ENCODE measurements around the gene RNF19B.
"Not testable (repeated sequence)": the region's sequence is repeated elsewhere in the genome, so short reads cannot be mapped to it uniquely, and the experiment has no call there.

The RNF19B gene

DNA sequence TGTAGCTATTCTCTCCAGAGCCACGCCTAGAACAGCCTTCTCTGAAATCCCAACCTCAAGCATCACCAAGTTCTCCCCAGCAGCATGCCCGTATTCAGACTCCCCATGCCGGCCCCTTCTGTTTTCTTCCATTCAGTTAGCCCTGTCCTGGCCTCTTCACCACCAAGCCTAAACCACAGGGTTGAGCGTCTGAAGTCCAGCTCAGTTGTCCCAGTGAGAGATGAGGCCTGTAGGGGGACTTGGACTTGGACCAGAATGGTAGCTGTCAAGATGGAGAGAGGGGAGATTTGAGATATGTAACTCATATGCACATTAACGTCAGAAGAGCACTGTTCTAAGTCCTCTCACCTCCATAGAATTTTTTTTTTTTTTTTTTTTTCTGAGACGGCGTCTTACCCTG lies 58.0 kb downstream of the RNF19B start:
- H2BK5ac ChIP-seq (ENCODE audit: low read depth, low read length, poor library complexity, severe bottlenecking), result no peak overlapping the region
- no peak overlapping the region for H2AFZ ChIP-seq (ENCODE audit: low read depth, low read length)
- H3K27ac ChIP-seq (ENCODE audit: low read length, poor library complexity, severe bottlenecking), result no peak overlapping the region
- H3K9ac ChIP-seq (ENCODE audit: low read length), result no peak overlapping the region
- H3K4me1 ChIP-seq (ENCODE audit: control insufficient read depth, insufficient read depth, low read depth, low read length), result peaks cover under 1% of the 10 kb centered on the region
- H3K14ac ChIP-seq (ENCODE audit: low read length in 2 of 2), result no peak overlapping the region
- H2BK15ac ChIP-seq (ENCODE audit: low read depth, poor library complexity, severe bottlenecking), result no peak overlapping the region
- no peaks in the 10 kb centered on the region for H3K9me3 ChIP-seq (ENCODE audit: control insufficient read depth, low read length)
- peaks cover 0 to 18% of the 10 kb centered on the region in 2 experiments for H3K27me3 ChIP-seq (ENCODE audit: control insufficient read depth in 1 of 2, insufficient read depth in 1 of 2, low read length in 2 of 2)
- H4K8ac ChIP-seq (ENCODE audit: low read length), result no peak overlapping the region
- H4K91ac ChIP-seq (ENCODE audit: low read length), result no peak overlapping the region
- H2BK120ac ChIP-seq (ENCODE audit: low read depth, low read length), result no peak overlapping the region
- no peaks in the 10 kb centered on the region for H3K79me1 ChIP-seq (replicated peaks; ENCODE audit: low read length, poor library complexity, severe bottlenecking)
- no peak overlapping the region for H2BK12ac ChIP-seq (ENCODE audit: low read length in 2 of 2)
- H3K23ac ChIP-seq (ENCODE audit: low read length in 2 of 2), result no peak overlapping the region
- no peak overlapping the region for H3K4me2 ChIP-seq (ENCODE audit: low read length, poor library complexity, severe bottlenecking)
- no peak overlapping the region for H2AK5ac ChIP-seq (ENCODE audit: low read length, severe bottlenecking)
- WGBS, result 94% methylated on average over 4 of the region's 7 CpGs
- H3K18ac ChIP-seq (ENCODE audit: low read depth in 1 of 2, low read length in 2 of 2), result no peak overlapping the region
- no peak overlapping the region for H3K4me3 ChIP-seq (ENCODE audit: insufficient read depth in 1 of 2, low read depth in 1 of 2, low read length in 2 of 2)
- no peak for DNase-seq
- H3K4ac ChIP-seq (ENCODE audit: low read depth in 1 of 2, low read length in 2 of 2), result no peak overlapping the region
- no peaks in the 10 kb centered on the region for H3K36me3 ChIP-seq (ENCODE audit: control insufficient read depth in 1 of 2, insufficient read depth in 2 of 2, low read depth in 1 of 2, low read length in 2 of 2)

DNA sequence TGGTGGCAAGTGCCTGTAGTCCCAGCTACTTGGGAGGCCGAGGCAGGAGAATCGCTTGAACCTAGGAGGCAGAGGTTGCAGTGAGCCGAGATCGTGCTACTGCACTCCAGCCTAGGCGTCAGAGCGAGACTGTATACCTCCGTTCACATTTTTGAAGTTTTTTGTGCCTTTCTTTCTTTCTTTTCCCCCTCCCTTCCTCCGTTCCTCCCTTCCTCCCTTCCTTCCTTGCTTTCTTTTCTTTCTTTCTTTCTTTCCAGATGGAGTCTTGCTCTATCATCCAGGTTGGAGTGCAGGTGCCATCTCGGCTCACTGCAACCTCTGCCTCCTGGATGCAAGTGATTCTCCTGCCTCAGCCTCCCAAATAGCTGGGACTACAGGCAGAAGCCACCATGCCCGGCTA lies 59.0 kb downstream of the RNF19B start:
- not testable (repeated sequence) for DNase-seq; H3K27ac ChIP-seq (ENCODE audit: low read length, poor library complexity, severe bottlenecking); H3K9me3 ChIP-seq (ENCODE audit: control insufficient read depth, low read length); H3K36me3 ChIP-seq (ENCODE audit: control insufficient read depth in 1 of 2, insufficient read depth in 2 of 2, low read depth in 1 of 2, low read length in 2 of 2); H3K18ac ChIP-seq (ENCODE audit: low read depth in 1 of 2, low read length in 2 of 2); H3K4me2 ChIP-seq (ENCODE audit: low read length, poor library complexity, severe bottlenecking); H2BK15ac ChIP-seq (ENCODE audit: low read depth, poor library complexity, severe bottlenecking); H2AK5ac ChIP-seq (ENCODE audit: low read length, severe bottlenecking); H2BK12ac ChIP-seq (ENCODE audit: low read length in 2 of 2); H2BK120ac ChIP-seq (ENCODE audit: low read depth, low read length); H4K91ac ChIP-seq (ENCODE audit: low read length); H2BK5ac ChIP-seq (ENCODE audit: low read depth, low read length, poor library complexity, severe bottlenecking); H3K9ac ChIP-seq (ENCODE audit: low read length); H3K23ac ChIP-seq (ENCODE audit: low read length in 2 of 2); H3K4me3 ChIP-seq (ENCODE audit: insufficient read depth in 1 of 2, low read depth in 1 of 2, low read length in 2 of 2); H3K14ac ChIP-seq (ENCODE audit: low read length in 2 of 2); H2AFZ ChIP-seq (ENCODE audit: low read depth, low read length); H3K4me1 ChIP-seq (ENCODE audit: control insufficient read depth, insufficient read depth, low read depth, low read length); H3K4ac ChIP-seq (ENCODE audit: low read depth in 1 of 2, low read length in 2 of 2); H3K79me1 ChIP-seq (replicated peaks; ENCODE audit: low read length, poor library complexity, severe bottlenecking); H4K8ac ChIP-seq (ENCODE audit: low read length)
- WGBS, result 83% methylated on average over 10 of the region's 10 CpGs
- peaks cover 0 to 21% of the 10 kb centered on the region in 2 experiments for H3K27me3 ChIP-seq (ENCODE audit: control insufficient read depth in 1 of 2, insufficient read depth in 1 of 2, low read length in 2 of 2)

- no peak overlapping the region for H2AFZ ChIP-seq (ENCODE audit: low read depth, low read length)
Observed at GRCh38 chr1:32904797-32905196, 59.8 kb downstream of the RNF19B start.

DNA sequence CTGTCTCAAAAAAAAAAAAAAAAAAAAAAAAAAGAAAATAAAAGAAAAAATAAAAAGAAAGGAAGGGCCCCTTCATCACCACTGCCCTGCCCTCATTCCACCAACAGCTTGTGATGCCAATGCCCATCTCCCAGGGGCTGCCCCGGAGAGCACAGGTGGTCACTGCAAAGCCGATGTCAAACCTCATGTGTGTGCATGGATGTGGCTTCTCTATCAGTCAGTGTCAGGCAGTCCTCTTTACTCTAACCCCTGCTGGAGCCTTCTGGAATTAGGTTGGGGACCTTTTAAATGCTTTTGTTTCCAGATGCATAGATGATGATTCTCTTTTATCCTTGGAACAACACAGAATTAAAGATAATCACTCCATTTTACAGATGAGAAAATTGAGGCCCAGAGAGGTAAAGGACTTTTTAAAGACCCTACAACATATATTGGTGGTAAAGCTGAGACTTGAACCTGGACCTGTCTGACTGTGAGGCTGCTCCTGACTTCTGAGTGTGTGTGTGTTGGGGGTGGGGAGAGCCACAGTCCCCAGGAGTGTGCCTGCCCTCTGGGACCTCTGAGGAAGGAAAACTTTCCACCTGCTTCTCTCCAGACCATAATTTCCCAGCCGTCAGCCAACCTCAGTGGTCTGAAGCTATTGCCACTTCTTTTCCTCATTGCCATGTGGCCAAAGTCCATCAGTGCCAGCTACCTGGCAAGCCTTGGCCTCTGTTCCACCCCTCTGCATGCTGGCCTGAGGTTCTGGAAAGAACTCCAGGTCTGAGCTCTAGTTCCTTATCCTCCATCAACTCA lies 60.4 kb downstream of the RNF19B start:
- Histone ChIP-seq H4K8ac (ENCODE audit: low read length) (no peak overlapping the region), H3K79me1 (replicated peaks; ENCODE audit: low read length, poor library complexity, severe bottlenecking) (no peaks in the 10 kb centered on the region), H2AFZ (ENCODE audit: low read depth, low read length) (no peak overlapping the region), H3K27ac (ENCODE audit: low read length, poor library complexity, severe bottlenecking) (no peak overlapping the region), H2BK5ac (ENCODE audit: low read depth, low read length, poor library complexity, severe bottlenecking) (no peak overlapping the region), H2BK12ac (ENCODE audit: low read length in 2 of 2) (no peak overlapping the region), H3K23ac (ENCODE audit: low read length in 2 of 2) (no peak overlapping the region), H3K4me2 (ENCODE audit: low read length, poor library complexity, severe bottlenecking) (no peak overlapping the region), H3K4ac (ENCODE audit: low read depth in 1 of 2, low read length in 2 of 2) (no peak overlapping the region), H3K9me3 (ENCODE audit: control insufficient read depth, low read length) (no peaks in the 10 kb centered on the region), H2BK120ac (ENCODE audit: low read depth, low read length) (no peak overlapping the region), H3K9ac (ENCODE audit: low read length) (no peak overlapping the region), H3K14ac (ENCODE audit: low read length in 2 of 2) (no peak overlapping the region), H2AK5ac (ENCODE audit: low read length, severe bottlenecking) (no peak overlapping the region), H2BK15ac (ENCODE audit: low read depth, poor library complexity, severe bottlenecking) (no peak overlapping the region), H3K36me3 (ENCODE audit: control insufficient read depth in 1 of 2, insufficient read depth in 2 of 2, low read depth in 1 of 2, low read length in 2 of 2) (no peaks in the 10 kb centered on the region), H3K4me1 (ENCODE audit: control insufficient read depth, insufficient read depth, low read depth, low read length) (peaks cover 11% of the 10 kb centered on the region), H3K27me3 (ENCODE audit: control insufficient read depth in 1 of 2, insufficient read depth in 1 of 2, low read length in 2 of 2) (peaks cover 0 to 24% of the 10 kb centered on the region in 2 experiments), H3K4me3 (ENCODE audit: insufficient read depth in 1 of 2, low read depth in 1 of 2, low read length in 2 of 2) (no peak overlapping the region), H4K91ac (ENCODE audit: low read length) (no peak overlapping the region), H3K18ac (ENCODE audit: low read depth in 1 of 2, low read length in 2 of 2) (no peak overlapping the region)
- WGBS, result 84% methylated on average over 3 of the region's 3 CpGs
- DNase-seq, result no peak

More at GRCh38 chr1:32904797-32905196, 59.8 kb downstream of the RNF19B start:
- no peak overlapping the region for H3K23ac ChIP-seq (ENCODE audit: low read length in 2 of 2)
- H2AK5ac ChIP-seq (ENCODE audit: low read length, severe bottlenecking), result no peak overlapping the region
- H3K4me2 ChIP-seq (ENCODE audit: low read length, poor library complexity, severe bottlenecking), result no peak overlapping the region
- H3K14ac ChIP-seq (ENCODE audit: low read length in 2 of 2), result no peak overlapping the region
- H3K27me3 ChIP-seq (ENCODE audit: control insufficient read depth in 1 of 2, insufficient read depth in 1 of 2, low read length in 2 of 2), result peaks cover 0 to 24% of the 10 kb centered on the region in 2 experiments
- H3K4me1 ChIP-seq (ENCODE audit: control insufficient read depth, insufficient read depth, low read depth, low read length), result peaks cover 11% of the 10 kb centered on the region
- no peaks in the 10 kb centered on the region for H3K36me3 ChIP-seq (ENCODE audit: control insufficient read depth in 1 of 2, insufficient read depth in 2 of 2, low read depth in 1 of 2, low read length in 2 of 2)
- no peak for DNase-seq
- no peak overlapping the region for H3K4me3 ChIP-seq (ENCODE audit: insufficient read depth in 1 of 2, low read depth in 1 of 2, low read length in 2 of 2)
- H2BK12ac ChIP-seq (ENCODE audit: low read length in 2 of 2), result no peak overlapping the region
- H3K18ac ChIP-seq (ENCODE audit: low read depth in 1 of 2, low read length in 2 of 2), result no peak overlapping the region
- H2BK120ac ChIP-seq (ENCODE audit: low read depth, low read length), result no peak overlapping the region
- no peak overlapping the region for H3K9ac ChIP-seq (ENCODE audit: low read length)
- no peak overlapping the region for H2BK15ac ChIP-seq (ENCODE audit: low read depth, poor library complexity, severe bottlenecking)
- H3K9me3 ChIP-seq (ENCODE audit: control insufficient read depth, low read length), result no peaks in the 10 kb centered on the region
- no peak overlapping the region for H4K8ac ChIP-seq (ENCODE audit: low read length)
- WGBS, result 94% methylated on average over 2 of the region's 2 CpGs
- H3K79me1 ChIP-seq (replicated peaks; ENCODE audit: low read length, poor library complexity, severe bottlenecking), result no peaks in the 10 kb centered on the region
- H2BK5ac ChIP-seq (ENCODE audit: low read depth, low read length, poor library complexity, severe bottlenecking), result no peak overlapping the region
- H3K27ac ChIP-seq (ENCODE audit: low read length, poor library complexity, severe bottlenecking), result no peak overlapping the region
- no peak overlapping the region for H4K91ac ChIP-seq (ENCODE audit: low read length)
- no peak overlapping the region for H3K4ac ChIP-seq (ENCODE audit: low read depth in 1 of 2, low read length in 2 of 2)

All from mesenchymal stem cell (in vitro differentiated cells and primary cell).